HepG2 (cell line): ENCODE data around the gene TNFRSF6B. TPM values are rescaled to one million over a fixed set of nuclear protein-coding genes. Genes with fewer than 3 reads are reported as not detected.
A peak's percentile ranks its signal among the peaks of the same experiment; 100 is the strongest.

Experiments
- ADNP ChIP-seq: sonication (generic); formaldehyde crosslinking; IDR thresholded peaks from 2 replicates; pipeline ENCODE4 v1.4.0; 2020; ENCODE audit warnings: missing genetic modification reagents
- CREM ChIP-seq, 2 experiments: sonication (generic) in 1 of 2; formaldehyde crosslinking in 1 of 2; IDR thresholded peaks; 2 replicates each; pipeline versions ENCODE4 v1.4.0 to v1.6.1; 2016 to 2020; ENCODE audit warnings: antibody characterized with exemption in 1 of 2, mild to moderate bottlenecking in 1 of 2, missing genetic modification reagents in 1 of 2
- GATA4 ChIP-seq: sonication (generic); IDR thresholded peaks from 2 replicates; pipeline ENCODE4 v1.6.1; 2016; ENCODE audit warnings: antibody characterized with exemption, low read depth, borderline replicate concordance
- HMG20A ChIP-seq: IDR thresholded peaks from 2 replicates; pipeline ENCODE4 v1.6.1; 2016; ENCODE audit warnings: borderline replicate concordance
- MTF2 ChIP-seq: sonication (generic); formaldehyde crosslinking; IDR thresholded peaks from 2 replicates; pipeline ENCODE4 v1.5.0; 2020; ENCODE audit warnings: missing genetic modification reagents, borderline replicate concordance
- NFRKB ChIP-seq: fragments of 450-650 bp; IDR thresholded peaks from 2 replicates; pipeline ENCODE4 v1.6.1; 2017
- NR2F2 ChIP-seq: IDR thresholded peaks from 2 replicates; pipeline ENCODE4 v1.6.1; 2012; ENCODE audit warnings: low read depth, inconsistent platforms, borderline replicate concordance
- PPARG ChIP-seq: conservative IDR thresholded peaks from 2 replicates; pipeline ENCODE4 v1.6.1; 2016; ENCODE audit warnings: missing biosample characterization, missing genetic modification reagents
- RFX5 ChIP-seq: IDR thresholded peaks from 2 replicates; pipeline ENCODE4 v1.6.1; 2011; ENCODE audit warnings: low read depth, low read length, improper control_type of control experiment
- WIZ ChIP-seq: sonication (generic); formaldehyde crosslinking; IDR thresholded peaks from 2 replicates; pipeline ENCODE4 v1.5.1; 2020; ENCODE audit warnings: mild to moderate bottlenecking, missing genetic modification reagents
- YEATS4 ChIP-seq: sonication (generic); formaldehyde crosslinking; IDR thresholded peaks from 2 replicates; pipeline ENCODE4 v1.4.0; 2020; ENCODE audit warnings: missing genetic modification reagents, borderline replicate concordance
- ZBTB8A ChIP-seq: sonication (generic); formaldehyde crosslinking; IDR thresholded peaks from 2 replicates; pipeline ENCODE4 v1.4.0; 2020; ENCODE audit warnings: mild to moderate bottlenecking, low read depth, missing genetic modification reagents, borderline replicate concordance
- ZC3H4 ChIP-seq: sonication (generic); formaldehyde crosslinking; IDR thresholded peaks from 2 replicates; pipeline ENCODE4 v1.4.0; 2020; ENCODE audit warnings: missing genetic modification reagents, borderline replicate concordance
- ZFY ChIP-seq: sonication (generic); formaldehyde crosslinking; IDR thresholded peaks from 2 replicates; pipeline ENCODE4 v1.4.0; 2020; ENCODE audit warnings: missing genetic modification reagents
- ZNF101 ChIP-seq: sonication (generic); formaldehyde crosslinking; IDR thresholded peaks from 2 replicates; pipeline ENCODE4 v1.4.0; 2020; ENCODE audit warnings: mild to moderate bottlenecking, low read depth, missing genetic modification reagents, borderline replicate concordance
- ZNF234 ChIP-seq: sonication (generic); formaldehyde crosslinking; conservative IDR thresholded peaks from 2 replicates; pipeline ENCODE4 v1.5.1; 2020; ENCODE audit warnings: mild to moderate bottlenecking, missing genetic modification reagents
- ZNF256 ChIP-seq: sonication (generic); formaldehyde crosslinking; conservative IDR thresholded peaks from 2 replicates; pipeline ENCODE4 v1.4.0; 2020; ENCODE audit warnings: missing genetic modification reagents
- ZNF263 ChIP-seq: sonication (generic); formaldehyde crosslinking; IDR thresholded peaks from 2 replicates; pipeline ENCODE4 v1.4.0; 2020; ENCODE audit warnings: missing genetic modification reagents
- ZNF296 ChIP-seq: sonication (generic); formaldehyde crosslinking; conservative IDR thresholded peaks from 2 replicates; pipeline ENCODE4 v1.5.0; 2020; ENCODE audit warnings: mild to moderate bottlenecking, missing genetic modification reagents
- ZNF383 ChIP-seq: sonication (generic); formaldehyde crosslinking; IDR thresholded peaks from 2 replicates; pipeline ENCODE4 v1.4.0; 2020; ENCODE audit warnings: missing genetic modification reagents, mild to moderate bottlenecking, borderline replicate concordance
- ZNF530 ChIP-seq: sonication (generic); formaldehyde crosslinking; IDR thresholded peaks from 2 replicates; pipeline ENCODE4 v1.5.0; 2020; ENCODE audit warnings: low read depth, mild to moderate bottlenecking, missing genetic modification reagents
- ZNF562 ChIP-seq: sonication (generic); formaldehyde crosslinking; IDR thresholded peaks from 2 replicates; pipeline ENCODE4 v1.8.0; 2022; ENCODE audit warnings: missing genetic modification reagents, borderline replicate concordance
- ZNF614 ChIP-seq: IDR thresholded peaks from 2 replicates; pipeline ENCODE4 v1.6.1; 2018; ENCODE audit warnings: missing biosample characterization, missing genetic modification reagents, inconsistent platforms, borderline replicate concordance
- ZNF644 ChIP-seq: IDR thresholded peaks from 2 replicates; pipeline ENCODE4 v1.6.1; 2016; ENCODE audit warnings: low read depth
- ZNF773 ChIP-seq: sonication (generic); formaldehyde crosslinking; IDR thresholded peaks from 2 replicates; pipeline ENCODE4 v1.4.0; 2020; ENCODE audit warnings: missing genetic modification reagents, borderline replicate concordance
- polyA plus RNA-seq, 8 experiments: library from polyadenylated mRNA; depleted of rRNA in 3 of 8; stranded (reverse) in 7 of 8; unstranded in 1 of 8; fragments of >200 nt; fragmentation: Illumina TruSeq in 4 of 8; extraction: Trizol in 4 of 8; gene quantifications; 2 replicates each; pipeline versions ENCODE4 v1.2.1 to v1.2.3, GENCODE V29; 2011 to 2016; ENCODE audit warnings: low read depth in 4 of 8, missing spikeins in 1 of 8, mixed read lengths in 1 of 8; ENCODE audit not compliant: insufficient read depth in 1 of 8
- total RNA-seq, 5 experiments: library from RNA; depleted of rRNA; stranded (reverse); fragments of >200 nt; fragmentation: Illumina TruSeq; extraction: Trizol; gene quantifications; 2 replicates each; pipeline ENCODE4 v1.2.3, GENCODE V29; 2016; ENCODE audit warnings: low read depth in 1 of 5
- TF ChIP-seq, protein P1 (sequence below): sonication (generic); formaldehyde crosslinking; IDR thresholded peaks from 2 replicates; pipeline ENCODE4 v1.8.0; 2022; ENCODE audit warnings: low read depth, missing genetic modification reagents
- TF ChIP-seq, protein P2 (sequence below): sonication (generic); formaldehyde crosslinking; IDR thresholded peaks from 2 replicates; pipeline ENCODE4 v1.5.0; 2020; ENCODE audit warnings: missing genetic modification reagents
- TF ChIP-seq, protein P3 (sequence below): sonication (generic); formaldehyde crosslinking; conservative IDR thresholded peaks from 2 replicates; pipeline ENCODE4 v1.4.0; 2020; ENCODE audit warnings: missing genetic modification reagents

TNFRSF6B gene
- total and polyA plus RNA-seq, 2 of the 13 experiments (the other 11 are each of a cell fraction or from before 2014, with no cell fraction given) = 0.24 TPM; not detected in 1

DNA sequence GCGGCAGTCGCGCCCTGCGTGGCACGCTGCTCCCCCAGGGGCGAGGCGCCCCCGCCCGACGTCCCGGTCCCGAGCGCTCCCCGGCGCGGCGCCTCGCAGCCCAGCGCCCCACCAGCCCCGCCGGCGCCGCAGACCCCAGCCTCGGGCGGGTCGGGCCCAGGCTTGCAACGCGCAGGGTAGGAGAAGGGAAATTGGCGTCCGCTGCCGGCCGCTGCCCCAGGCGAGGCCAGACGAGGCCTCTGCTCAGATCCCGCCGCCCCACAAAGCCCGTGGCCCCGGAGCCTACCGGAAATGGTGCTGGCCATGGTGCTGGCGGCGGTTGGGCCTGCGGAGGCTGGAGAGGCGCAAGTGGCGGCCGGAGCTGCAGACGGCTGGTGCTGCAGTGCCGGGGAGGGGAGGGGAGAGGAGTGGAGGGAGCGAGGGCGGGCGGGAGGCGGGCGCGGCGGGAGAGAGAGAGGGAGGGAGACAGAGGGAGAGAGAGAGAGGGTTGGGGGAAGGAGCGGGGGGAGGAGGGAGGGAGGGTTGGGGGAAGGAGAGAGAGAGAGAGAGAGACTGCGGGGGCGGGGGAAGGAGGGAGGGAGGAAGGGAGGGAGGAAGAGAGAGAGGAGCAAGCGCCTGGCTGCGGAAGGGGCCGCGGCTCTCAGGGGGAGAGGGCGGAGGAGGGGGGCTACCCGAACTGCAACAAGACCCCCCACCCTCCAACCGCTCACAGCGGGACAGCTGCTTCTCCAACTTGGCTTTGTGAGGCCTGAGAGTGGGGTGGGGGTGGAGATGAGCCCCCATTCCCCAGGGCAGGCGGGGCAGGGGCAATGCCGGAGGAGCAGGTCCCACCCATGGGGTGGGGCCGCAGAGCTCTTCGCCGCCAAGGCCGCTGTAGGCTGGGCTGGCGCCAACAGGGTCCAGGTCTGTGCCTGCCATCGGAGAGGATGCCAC is 43.1 kb upstream of the TNFRSF6B start, which contains the start of gene STMN3 (continued):
- TF ChIP-seq, protein P1, sequence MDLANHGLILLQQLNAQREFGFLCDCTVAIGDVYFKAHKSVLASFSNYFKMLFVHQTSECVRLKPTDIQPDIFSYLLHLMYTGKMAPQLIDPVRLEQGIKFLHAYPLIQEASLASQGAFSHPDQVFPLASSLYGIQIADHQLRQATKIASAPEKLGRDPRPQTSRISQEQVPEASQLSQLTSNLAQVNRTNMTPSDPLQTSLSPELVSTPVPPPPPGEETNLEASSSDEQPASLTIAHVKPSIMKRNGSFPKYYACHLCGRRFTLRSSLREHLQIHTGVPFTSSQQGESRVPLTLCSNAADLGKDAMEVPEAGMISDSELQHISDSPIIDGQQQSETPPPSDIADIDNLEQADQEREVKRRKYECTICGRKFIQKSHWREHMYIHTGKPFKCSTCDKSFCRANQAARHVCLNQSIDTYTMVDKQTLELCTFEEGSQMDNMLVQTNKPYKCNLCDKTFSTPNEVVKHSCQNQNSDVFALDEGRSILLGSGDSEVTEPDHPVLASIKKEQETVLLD (CRISPR knock-in tag) = peak; percentile 98
- no peak for TF ChIP-seq CREM (IDR thresholded peaks at IDR 0.05)
- peak; percentile 72 for TF ChIP-seq CREM (CRISPR knock-in tag; IDR thresholded peaks at IDR 0.05)
- TF ChIP-seq HMG20A = peak; percentile 87
- TF ChIP-seq YEATS4 (CRISPR knock-in tag) = no peak; the same call in 1 of the 2 replicates
- TF ChIP-seq ZNF296 = peak; percentile 92
- TF ChIP-seq ADNP (CRISPR knock-in tag) = no peak
- no peak for TF ChIP-seq GATA4
- no peak for TF ChIP-seq RFX5
- TF ChIP-seq ZNF101 (CRISPR knock-in tag) = no peak
- TF ChIP-seq ZNF263 (CRISPR knock-in tag) = peak; percentile 78
- TF ChIP-seq WIZ (CRISPR knock-in tag) = peak; percentile 98
- TF ChIP-seq ZNF383 = 0 out of 2 replicates have a peak, but pooled peaks have one; percentile 62
- TF ChIP-seq ZNF644 (CRISPR knock-in tag) = peak; percentile 84
- TF ChIP-seq ZNF562 = peak; percentile 55; the same call in 1 of the 2 replicates
- no peak for TF ChIP-seq NFRKB
- TF ChIP-seq ZNF614 (CRISPR knock-in tag) = peak; percentile 98
- peak; percentile 88; the same call in 1 of the 2 replicates for TF ChIP-seq ZC3H4 (CRISPR knock-in tag)
- peak; percentile 92 for TF ChIP-seq ZNF256 (CRISPR knock-in tag)
- TF ChIP-seq ZNF234 (CRISPR knock-in tag) = peak; percentile 83; the same call in 1 of the 2 replicates
- TF ChIP-seq ZNF773 (CRISPR knock-in tag) = peak; percentile 99
- TF ChIP-seq, protein P2, sequence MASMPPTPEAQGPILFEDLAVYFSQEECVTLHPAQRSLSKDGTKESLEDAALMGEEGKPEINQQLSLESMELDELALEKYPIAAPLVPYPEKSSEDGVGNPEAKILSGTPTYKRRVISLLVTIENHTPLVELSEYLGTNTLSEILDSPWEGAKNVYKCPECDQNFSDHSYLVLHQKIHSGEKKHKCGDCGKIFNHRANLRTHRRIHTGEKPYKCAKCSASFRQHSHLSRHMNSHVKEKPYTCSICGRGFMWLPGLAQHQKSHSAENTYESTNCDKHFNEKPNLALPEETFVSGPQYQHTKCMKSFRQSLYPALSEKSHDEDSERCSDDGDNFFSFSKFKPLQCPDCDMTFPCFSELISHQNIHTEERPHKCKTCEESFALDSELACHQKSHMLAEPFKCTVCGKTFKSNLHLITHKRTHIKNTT = no peak
- peak; percentile 81; the same call in 1 of the 2 replicates for TF ChIP-seq PPARG (CRISPR knock-in tag)
- TF ChIP-seq ZFY (CRISPR knock-in tag) = peak; percentile 93
- TF ChIP-seq, protein P3, sequence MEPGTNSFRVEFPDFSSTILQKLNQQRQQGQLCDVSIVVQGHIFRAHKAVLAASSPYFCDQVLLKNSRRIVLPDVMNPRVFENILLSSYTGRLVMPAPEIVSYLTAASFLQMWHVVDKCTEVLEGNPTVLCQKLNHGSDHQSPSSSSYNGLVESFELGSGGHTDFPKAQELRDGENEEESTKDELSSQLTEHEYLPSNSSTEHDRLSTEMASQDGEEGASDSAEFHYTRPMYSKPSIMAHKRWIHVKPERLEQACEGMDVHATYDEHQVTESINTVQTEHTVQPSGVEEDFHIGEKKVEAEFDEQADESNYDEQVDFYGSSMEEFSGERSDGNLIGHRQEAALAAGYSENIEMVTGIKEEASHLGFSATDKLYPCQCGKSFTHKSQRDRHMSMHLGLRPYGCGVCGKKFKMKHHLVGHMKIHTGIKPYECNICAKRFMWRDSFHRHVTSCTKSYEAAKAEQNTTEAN (CRISPR knock-in tag) = peak; percentile 95
- peak; percentile 91; the same call in 1 of the 2 replicates for TF ChIP-seq ZBTB8A (CRISPR knock-in tag)
- no peak for TF ChIP-seq NR2F2
- peak; percentile 94; the same call in 1 of the 2 replicates for TF ChIP-seq MTF2
- TF ChIP-seq ZNF530 (CRISPR knock-in tag) = peak; percentile 96
